HL-60 (cell line): ENCODE data around the gene CLEC4A.

Source experiments
- CTCF ChIP-seq: IDR thresholded peaks from one replicate; pipeline ENCODE4 v1.5.1; 2011; ENCODE audit warnings: low read length, control low read depth, inconsistent platforms; ENCODE audit not compliant: insufficient read depth
- GABPA ChIP-seq: IDR thresholded peaks from 2 replicates; pipeline ENCODE4 v1.6.1; 2012; ENCODE audit warnings: low read depth
- POLR2AphosphoS5 ChIP-seq: IDR thresholded peaks from 2 replicates; pipeline ENCODE4 v1.6.1; 2012; ENCODE audit warnings: low read depth
- REST ChIP-seq: IDR thresholded peaks from 2 replicates; pipeline ENCODE4 v1.6.1; 2012; ENCODE audit warnings: low read depth; ENCODE audit not compliant: insufficient replicate concordance

- no peak for TF ChIP-seq CTCF
- TF ChIP-seq POLR2AphosphoS5 = no peak
- TF ChIP-seq GABPA = no peak
- TF ChIP-seq REST = no peak
Observed at GRCh38 chr12:8089716-8090115, 33.7 kb upstream of the CLEC4A start.
